WTC11 (cell line): ENCODE results near the gene PLXNB2. TPM values are rescaled to one million over a fixed set of nuclear protein-coding genes. Genes with fewer than 3 reads are reported as not detected.
A peak's percentile ranks its signal among the peaks of the same experiment; 100 is the strongest.

Source experiments
- ARID4B ChIP-seq: sonication (generic); formaldehyde crosslinking; IDR thresholded peaks from 2 replicates; pipeline ENCODE4 v1.8.0; 2023; ENCODE audit warnings: missing genetic modification reagents, mild to moderate bottlenecking, borderline replicate concordance
- ATF1 ChIP-seq: sonication (generic); formaldehyde crosslinking; IDR thresholded peaks from 2 replicates; pipeline ENCODE4 v1.8.1; 2023; ENCODE audit warnings: mild to moderate bottlenecking, moderate library complexity, missing genetic modification reagents
- ATF2 ChIP-seq: sonication (generic); formaldehyde crosslinking; IDR thresholded peaks from 2 replicates; pipeline ENCODE4 v1.8.1; 2022; ENCODE audit warnings: low read depth, missing genetic modification reagents, borderline replicate concordance
- ATF3 ChIP-seq: sonication (generic); formaldehyde crosslinking; conservative IDR thresholded peaks from 2 replicates; pipeline ENCODE4 v1.8.1; 2022; ENCODE audit warnings: mild to moderate bottlenecking, missing genetic modification reagents
- CBFB ChIP-seq: sonication (generic); formaldehyde crosslinking; IDR thresholded peaks from 2 replicates; pipeline ENCODE4 v1.8.1; 2022; ENCODE audit warnings: mild to moderate bottlenecking, low read depth, missing genetic modification reagents
- CTCF ChIP-seq: fragments of 200-600 bp; IDR thresholded peaks from 2 replicates; pipeline ENCODE4 v1.8.0; 2022; ENCODE audit warnings: antibody characterized with exemption
- E2F1 ChIP-seq: sonication (generic); formaldehyde crosslinking; IDR thresholded peaks from 2 replicates; pipeline ENCODE4 v1.8.0; 2022; ENCODE audit warnings: mild to moderate bottlenecking, missing genetic modification reagents
- IRF2 ChIP-seq: sonication (generic); formaldehyde crosslinking; IDR thresholded peaks from 2 replicates; pipeline ENCODE4 v1.8.0; 2022; ENCODE audit warnings: low read depth, missing genetic modification reagents, borderline replicate concordance
- JAZF1 ChIP-seq: fragments of 250-450 bp; sonication (Bioruptor Pico); IDR thresholded peaks from 2 replicates; pipeline ENCODE4 v1.9.0; 2021; ENCODE audit warnings: moderate library complexity, mild to moderate bottlenecking, inconsistent platforms
- MYBL2 ChIP-seq: sonication (generic); formaldehyde crosslinking; IDR thresholded peaks from 2 replicates; pipeline ENCODE4 v1.8.1; 2023; ENCODE audit warnings: mild to moderate bottlenecking, moderate library complexity, missing genetic modification reagents
- NFE2L1 ChIP-seq: sonication (generic); formaldehyde crosslinking; IDR thresholded peaks from 2 replicates; pipeline ENCODE4 v1.8.1; 2023; ENCODE audit warnings: missing genetic modification reagents
- NFYB ChIP-seq: sonication (generic); formaldehyde crosslinking; conservative IDR thresholded peaks from 2 replicates; pipeline ENCODE4 v1.8.0; 2022; ENCODE audit warnings: low read depth, missing genetic modification reagents
- NR2C2 ChIP-seq: sonication (generic); formaldehyde crosslinking; IDR thresholded peaks from 2 replicates; pipeline ENCODE4 v1.8.0; 2022; ENCODE audit warnings: mild to moderate bottlenecking, missing genetic modification reagents
- NR3C1 ChIP-seq: sonication (generic); formaldehyde crosslinking; conservative IDR thresholded peaks from 2 replicates; pipeline ENCODE4 v1.8.1; 2023; ENCODE audit warnings: low read depth, mild to moderate bottlenecking, missing genetic modification reagents
- OVOL2 ChIP-seq: fragments of 250-450 bp; sonication (Bioruptor Pico); IDR thresholded peaks from 2 replicates; pipeline ENCODE4 v1.9.0; 2021; ENCODE audit warnings: mild to moderate bottlenecking, borderline replicate concordance
- PREB ChIP-seq: sonication (generic); formaldehyde crosslinking; IDR thresholded peaks from 2 replicates; pipeline ENCODE4 v1.8.1; 2022; ENCODE audit warnings: mild to moderate bottlenecking, missing genetic modification reagents, moderate library complexity, borderline replicate concordance
- RORB ChIP-seq: fragments of 250-450 bp; sonication (Bioruptor Pico); IDR thresholded peaks from 2 replicates; pipeline ENCODE4 v1.9.0; 2021; ENCODE audit warnings: mild to moderate bottlenecking
- TP53 ChIP-seq: sonication (generic); formaldehyde crosslinking; IDR thresholded peaks from 2 replicates; pipeline ENCODE4 v1.8.1; 2023; ENCODE audit warnings: mild to moderate bottlenecking, missing genetic modification reagents
- USF1 ChIP-seq: sonication (generic); formaldehyde crosslinking; IDR thresholded peaks from 2 replicates; pipeline ENCODE4 v1.8.0; 2022; ENCODE audit warnings: mild to moderate bottlenecking, missing genetic modification reagents
- USF2 ChIP-seq: sonication (generic); formaldehyde crosslinking; IDR thresholded peaks from 2 replicates; pipeline ENCODE4 v1.8.1; 2023; ENCODE audit warnings: mild to moderate bottlenecking, missing genetic modification reagents, moderate library complexity
- ZNF263 ChIP-seq: sonication (generic); formaldehyde crosslinking; IDR thresholded peaks from 2 replicates; pipeline ENCODE4 v1.8.1; 2022; ENCODE audit warnings: low read depth, mild to moderate bottlenecking, moderate library complexity, missing genetic modification reagents
- ZNF396 ChIP-seq: fragments of 250-450 bp; sonication (Bioruptor Pico); IDR thresholded peaks from 2 replicates; pipeline ENCODE4 v1.8.0; 2021; ENCODE audit warnings: mild to moderate bottlenecking, moderate library complexity, borderline replicate concordance
- ZNF423 ChIP-seq: fragments of 250-450 bp; sonication (Bioruptor Pico); IDR thresholded peaks from 2 replicates; pipeline ENCODE4 v2.1.2; 2022; ENCODE audit warnings: mild to moderate bottlenecking, moderate library complexity
- ZSCAN18 ChIP-seq: fragments of 250-450 bp; sonication (Bioruptor Pico); IDR thresholded peaks from 2 replicates; pipeline ENCODE4 v2.1.2; 2022; ENCODE audit warnings: mild to moderate bottlenecking, moderate library complexity
- total RNA-seq: library from RNA; stranded (reverse); gene quantifications from 3 replicates; pipeline ENCODE4 v1.2.3, GENCODE V29; 2021

PLXNB2 gene
- total RNA-seq, 1 experiment from 2014 or later = 113 TPM

- TF ChIP-seq USF2 (peak; percentile 49; the same call in 1 of the 2 replicates), ATF1 (peak; percentile 80; the same call in 1 of the 2 replicates), ZNF423 (CRISPR knock-in tag) (no peak), ARID4B (CRISPR knock-in tag) (peak; percentile 88; the same call in 1 of the 2 replicates), IRF2 (no peak), NR2C2 (CRISPR knock-in tag) (no peak), USF1 (CRISPR knock-in tag) (no peak), CBFB (CRISPR knock-in tag) (no peak), ZNF396 (CRISPR knock-in tag) (no peak), CTCF (no peak), ATF2 (CRISPR knock-in tag) (no peak), NFE2L1 (CRISPR knock-in tag) (no peak), JAZF1 (CRISPR knock-in tag) (no peak), ATF3 (no peak), ZSCAN18 (CRISPR knock-in tag) (no peak), RORB (CRISPR knock-in tag) (no peak), E2F1 (no peak), NFYB (CRISPR knock-in tag) (peak; percentile 34; the same call in 1 of the 2 replicates), TP53 (peak; percentile 89), OVOL2 (CRISPR knock-in tag) (no peak), ZNF263 (CRISPR knock-in tag) (no peak), PREB (CRISPR knock-in tag) (no peak), MYBL2 (no peak), NR3C1 (CRISPR knock-in tag) (no peak)
Observed at GRCh38 chr22:50244420-50245213, 62.8 kb downstream of the PLXNB2 start, which contains the start of gene TUBGCP6 (continued).
